WTC11 (cell line): Measurements from ENCODE around the gene PLD3. TPM values are rescaled to one million over a fixed set of nuclear protein-coding genes. Genes with fewer than 3 reads are reported as not detected.
A peak's percentile ranks its signal among the peaks of the same experiment; 100 is the strongest.

Experiments used
- ATAC-seq: fragments of 200-7000 bp; cut with Tn5 transposase; 2 replicates; pipeline ENCODE4 v1.10.0; 2021; ENCODE audit warnings: mild to moderate bottlenecking, moderate library complexity
- Bru-seq: library from RNA; stranded (reverse); fragments of 400-500 nt; gene quantifications from one replicate; lab custom pipeline; 2021; lab: Mats Ljungman, UMichigan
- CTCF ChIA-PET: fragments of 300-600 bp; sonication (Branson Sonifier 250); formaldehyde crosslinking; loops from one replicate; lab custom pipeline; 2021; ENCODE audit warnings: antibody characterized with exemption; lab: Charles Lee
- POLR2A ChIA-PET: fragments of 350-600 bp; sonication (Branson Sonifier 250); formaldehyde crosslinking; loops from one replicate; lab custom pipeline; 2021; ENCODE audit warnings: antibody characterized with exemption; lab: Charles Lee
- DNase-seq: peaks from one replicate; pipeline ENCODE4 v3.0.0; 2021; ENCODE audit warnings: low spot score
- H3K27ac Mint-ChIP-seq: 2 replicates; pipeline ENCODE4 v1.8.0; 2021; ENCODE audit warnings: mixed read lengths
- H3K27me3 Mint-ChIP-seq: 2 replicates; pipeline ENCODE4 v1.8.0; 2021; ENCODE audit warnings: low read depth, mild to moderate bottlenecking, moderate library complexity, mixed read lengths
- H3K36me3 Mint-ChIP-seq: 2 replicates; pipeline ENCODE4 v1.8.0; 2021; ENCODE audit warnings: mixed read lengths
- H3K4me1 Mint-ChIP-seq: 2 replicates; pipeline ENCODE4 v1.8.0; 2022; ENCODE audit warnings: mixed read lengths
- H3K4me3 Mint-ChIP-seq: 2 replicates; pipeline ENCODE4 v1.8.0; 2021; ENCODE audit warnings: mild to moderate bottlenecking, moderate library complexity, mixed read lengths
- H3K9me3 Mint-ChIP-seq: 2 replicates; pipeline ENCODE4 v1.8.0; 2021; ENCODE audit warnings: mixed read lengths
- ATF3 ChIP-seq: sonication (generic); formaldehyde crosslinking; conservative IDR thresholded peaks from 2 replicates; pipeline ENCODE4 v1.8.1; 2022; ENCODE audit warnings: mild to moderate bottlenecking, missing genetic modification reagents
- CTCF ChIP-seq: fragments of 200-600 bp; IDR thresholded peaks from 2 replicates; pipeline ENCODE4 v1.8.0; 2022; ENCODE audit warnings: antibody characterized with exemption
- E2F5 ChIP-seq: sonication (generic); formaldehyde crosslinking; IDR thresholded peaks from 2 replicates; pipeline ENCODE4 v1.8.1; 2022; ENCODE audit warnings: mild to moderate bottlenecking, moderate library complexity, missing genetic modification reagents
- ELF4 ChIP-seq: sonication (generic); formaldehyde crosslinking; IDR thresholded peaks from 2 replicates; pipeline ENCODE4 v1.8.1; 2022; ENCODE audit warnings: low read depth, mild to moderate bottlenecking, moderate library complexity, missing genetic modification reagents
- EMX1 ChIP-seq: fragments of 250-450 bp; sonication (Bioruptor Pico); IDR thresholded peaks from 2 replicates; pipeline ENCODE4 v1.8.0; 2021; ENCODE audit warnings: mild to moderate bottlenecking
- ERG ChIP-seq: fragments of 250-450 bp; sonication (Bioruptor Pico); IDR thresholded peaks from 2 replicates; pipeline ENCODE4 v1.8.0; 2021; ENCODE audit warnings: mild to moderate bottlenecking
- ETV6 ChIP-seq: sonication (generic); formaldehyde crosslinking; IDR thresholded peaks from 2 replicates; pipeline ENCODE4 v1.8.1; 2022; ENCODE audit warnings: mild to moderate bottlenecking, missing genetic modification reagents
- FOXP1 ChIP-seq: sonication (generic); formaldehyde crosslinking; IDR thresholded peaks from 2 replicates; pipeline ENCODE4 v1.8.0; 2022; ENCODE audit warnings: missing genetic modification reagents, mild to moderate bottlenecking, moderate library complexity, borderline replicate concordance
- GRHL2 ChIP-seq: fragments of 250-450 bp; sonication (Bioruptor Pico); IDR thresholded peaks from 2 replicates; pipeline ENCODE4 v1.8.0; 2022; ENCODE audit warnings: mild to moderate bottlenecking, moderate library complexity; ENCODE audit not compliant: insufficient replicate concordance, severe bottlenecking
- HMGA2 ChIP-seq: fragments of 250-450 bp; sonication (Bioruptor Pico); IDR thresholded peaks from 2 replicates; pipeline ENCODE4 v1.4.0; 2021; ENCODE audit warnings: mild to moderate bottlenecking, moderate library complexity
- KAT7 ChIP-seq: sonication (generic); formaldehyde crosslinking; IDR thresholded peaks from 2 replicates; pipeline ENCODE4 v1.8.1; 2023; ENCODE audit warnings: missing genetic modification reagents, mild to moderate bottlenecking, borderline replicate concordance
- MAX ChIP-seq: sonication (generic); formaldehyde crosslinking; IDR thresholded peaks from 2 replicates; pipeline ENCODE4 v1.8.0; 2022; ENCODE audit warnings: mild to moderate bottlenecking, missing genetic modification reagents
- NFATC4 ChIP-seq: fragments of 250-450 bp; sonication (Bioruptor Pico); IDR thresholded peaks from 2 replicates; pipeline ENCODE4 v1.9.0; 2021; ENCODE audit warnings: mild to moderate bottlenecking
- NR2C2 ChIP-seq: sonication (generic); formaldehyde crosslinking; IDR thresholded peaks from 2 replicates; pipeline ENCODE4 v1.8.0; 2022; ENCODE audit warnings: mild to moderate bottlenecking, missing genetic modification reagents
- OVOL2 ChIP-seq: fragments of 250-450 bp; sonication (Bioruptor Pico); IDR thresholded peaks from 2 replicates; pipeline ENCODE4 v1.9.0; 2021; ENCODE audit warnings: mild to moderate bottlenecking, borderline replicate concordance
- PRRX2 ChIP-seq: fragments of 250-450 bp; sonication (Bioruptor Pico); IDR thresholded peaks from 2 replicates; pipeline ENCODE4 v1.8.0; 2021; ENCODE audit warnings: mild to moderate bottlenecking
- RELA ChIP-seq: sonication (generic); formaldehyde crosslinking; IDR thresholded peaks from 2 replicates; pipeline ENCODE4 v1.8.1; 2022; ENCODE audit warnings: missing genetic modification reagents, mild to moderate bottlenecking, borderline replicate concordance
- RORB ChIP-seq: fragments of 250-450 bp; sonication (Bioruptor Pico); IDR thresholded peaks from 2 replicates; pipeline ENCODE4 v1.9.0; 2021; ENCODE audit warnings: mild to moderate bottlenecking
- TCF7 ChIP-seq: sonication (generic); formaldehyde crosslinking; IDR thresholded peaks from 2 replicates; pipeline ENCODE4 v1.8.0; 2022; ENCODE audit warnings: mild to moderate bottlenecking, low read depth, missing genetic modification reagents, moderate library complexity
- TP53 ChIP-seq: sonication (generic); formaldehyde crosslinking; IDR thresholded peaks from 2 replicates; pipeline ENCODE4 v1.8.1; 2023; ENCODE audit warnings: mild to moderate bottlenecking, missing genetic modification reagents
- ZBTB21 ChIP-seq: sonication (generic); formaldehyde crosslinking; IDR thresholded peaks from 2 replicates; pipeline ENCODE4 v1.8.1; 2023; ENCODE audit warnings: mild to moderate bottlenecking, missing genetic modification reagents, borderline replicate concordance
- ZMAT4 ChIP-seq: fragments of 250-450 bp; sonication (Bioruptor Pico); IDR thresholded peaks from 2 replicates; pipeline ENCODE4 v1.9.0; 2021; ENCODE audit warnings: mild to moderate bottlenecking
- ZNF121 ChIP-seq: sonication (generic); formaldehyde crosslinking; IDR thresholded peaks from 2 replicates; pipeline ENCODE4 v1.8.0; 2023; ENCODE audit warnings: missing genetic modification reagents
- ZNF138 ChIP-seq: sonication (generic); formaldehyde crosslinking; conservative IDR thresholded peaks from 2 replicates; pipeline ENCODE4 v1.8.1; 2022; ENCODE audit warnings: mild to moderate bottlenecking, moderate library complexity, missing genetic modification reagents
- ZNF532 ChIP-seq: fragments of 250-450 bp; sonication (Bioruptor Pico); IDR thresholded peaks from 2 replicates; pipeline ENCODE4 v1.9.0; 2021; ENCODE audit warnings: mild to moderate bottlenecking, borderline replicate concordance
- ZNF671 ChIP-seq: fragments of 250-450 bp; sonication (Bioruptor Pico); IDR thresholded peaks from 2 replicates; pipeline ENCODE4 v1.8.0; 2021; ENCODE audit warnings: mild to moderate bottlenecking
- long read RNA-seq, 3 experiments: library from RNA in 1 of 3; library from capped mRNA in 1 of 3; library from polyadenylated mRNA in 1 of 3; unstranded in 2 of 3; stranded (forward) in 1 of 3; transcript quantifications; one replicate each; pipeline ENCODE4 v2.0.0, GENCODE V29; 2021
- total RNA-seq: library from RNA; stranded (reverse); gene quantifications from 3 replicates; pipeline ENCODE4 v1.2.3, GENCODE V29; 2021

PLD3 gene
- total RNA-seq (190 to 200 TPM (median 193 TPM) in 3 replicates), Bru-seq, nascent RNA (percentile 67 among the genes with signal in this experiment)
- long read RNA-seq, experiment 1, transcript PLD3-207 (13 exons, 2,140 nt) = major isoform, 51 of 918 reads
- long read RNA-seq, experiment 1, partial matches to known transcripts = 556 of 918 reads
- long read RNA-seq, experiment 1, other reads (novel, unspliced or antisense) = 300 of 918 reads
- long read RNA-seq, experiment 2, transcript PLD3-213 (3 exons, 750 nt) = major isoform, 8 of 248 reads
- long read RNA-seq, experiment 2, transcript PLD3-207 (13 exons, 2,140 nt) = minor isoform, 5 of 248 reads
- long read RNA-seq, experiment 2, partial matches to known transcripts = 181 of 248 reads
- long read RNA-seq, experiment 2, other reads (novel, unspliced or antisense) = 53 of 248 reads
- long read RNA-seq, experiment 3, partial matches to known transcripts = 100 of 132 reads
- long read RNA-seq, experiment 3, other reads (novel, unspliced or antisense) = 29 of 132 reads

GRCh38 chr19:40348125-40348913, at the start of gene PLD3, which contains the start of gene C19orf47:
Gene PLD3, plus strand, starts transcription at chr19:40348695. Its CDS starts 17,789 bp downstream, at chr19:40366484.
Gene C19orf47, minus strand, starts transcription at chr19:40348397. Its CDS starts 6,540 bp downstream, at chr19:40341857.
- Mint-ChIP-seq H3K9me3 (no peaks in the 10 kb centered on the region), H3K36me3 (no peaks in the 10 kb centered on the region), H3K4me1 (peaks cover 11% of the 10 kb centered on the region), H3K27me3 (no peaks in the 10 kb centered on the region), H3K27ac (peak within 1 kb of the TSS; percentile 94), H3K4me3 (peak within 1 kb of the TSS; percentile 90)
- peak; percentile 99 for DNase-seq
- peak; percentile 97 for ATAC-seq
- ChIA-PET POLR2A (interaction anchor here (0.7 to 1.2 kb wide), 6 partner anchors 18 to 95 kb away, joined by 3 to 10 read pairs (median 3); no protein-coding TSS in a partner anchor), CTCF (interaction anchor here (0.6 to 1.6 kb wide), 15 partner anchors 17 to 201 kb away, joined by 3 to 12 read pairs (median 4); partner anchors contain the start of gene MAP3K10)
- TF ChIP-seq ATF3 (CRISPR knock-in tag) (no peak), GRHL2 (CRISPR knock-in tag) (no peak), ZNF121 (CRISPR knock-in tag) (no peak), TP53 (CRISPR knock-in tag) (no peak), HMGA2 (CRISPR knock-in tag) (peak; percentile 77), EMX1 (CRISPR knock-in tag) (no peak), RORB (CRISPR knock-in tag) (no peak), ERG (no peak), NFATC4 (no peak), ZNF671 (no peak), CTCF (no peak), ZNF138 (no peak), KAT7 (CRISPR knock-in tag) (no peak), ZBTB21 (CRISPR knock-in tag) (peak; percentile 52; the same call in 1 of the 2 replicates), RELA (CRISPR knock-in tag) (no peak), FOXP1 (CRISPR knock-in tag) (no peak), ETV6 (CRISPR knock-in tag) (peak; percentile 63; the same call in 1 of the 2 replicates), ELF4 (CRISPR knock-in tag) (no peak), OVOL2 (CRISPR knock-in tag) (no peak), NR2C2 (CRISPR knock-in tag) (peak; percentile 54; the same call in 1 of the 2 replicates), ZMAT4 (CRISPR knock-in tag) (no peak), ZNF532 (CRISPR knock-in tag) (no peak), PRRX2 (CRISPR knock-in tag) (no peak), MAX (CRISPR knock-in tag) (peak; percentile 85), E2F5 (CRISPR knock-in tag) (peak; percentile 83), TCF7 (no peak)
